ENCODE measurements around the gene SWI5.

The SWI5 gene

GRCh38 chr9:128253991-128254346 lies 22.1 kb upstream of the SWI5 start:
- H3K4me3 ChIP-seq (ENCODE audit: low read length) = no peak overlapping the region

DNA sequence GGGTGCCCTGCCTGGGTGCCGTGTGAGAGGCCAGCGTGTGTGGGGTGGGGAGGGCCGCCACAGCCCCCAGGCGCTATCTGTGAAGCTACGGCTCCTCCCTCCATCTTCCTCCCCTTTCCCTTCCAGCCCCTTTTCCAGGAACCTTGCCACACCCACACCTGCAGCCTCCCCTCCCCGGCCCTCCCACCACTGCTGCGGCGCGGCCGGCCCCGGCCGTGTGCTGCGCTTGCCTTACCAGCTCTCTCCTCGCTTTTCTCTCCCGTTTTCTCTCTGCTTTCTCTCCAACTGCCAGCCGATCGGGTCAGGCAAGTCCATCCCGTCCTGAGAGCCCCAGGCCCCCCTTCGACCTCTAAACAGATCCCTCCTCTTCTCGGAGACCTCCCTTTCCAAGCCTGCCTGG lies 21.7 kb upstream of the SWI5 start:
- Histone ChIP-seq H3K27me3 (ENCODE audit: control insufficient read depth, insufficient read depth, low read length) (no peaks in the 10 kb centered on the region), H3K4me3 (ENCODE audit: low read length) (no peak overlapping the region), H3K9ac (ENCODE audit: low read depth, low read length) (no peak overlapping the region), H3K4me2 (ENCODE audit: low read length) (no peak overlapping the region), H3K4me1 (ENCODE audit: control insufficient read depth, insufficient read depth, low read length) (peaks cover 13% of the 10 kb centered on the region), H3K36me3 (ENCODE audit: insufficient read depth, low read length) (peaks cover 33% of the 10 kb centered on the region), H3K9me3 (replicated peaks; ENCODE audit: low read length) (no peaks in the 10 kb centered on the region)

More at GRCh38 chr9:128253991-128254346, 22.1 kb upstream of the SWI5 start:
- Histone ChIP-seq H3K4me2 (ENCODE audit: low read length) (no peak overlapping the region), H3K27me3 (ENCODE audit: control insufficient read depth, insufficient read depth, low read length) (no peaks in the 10 kb centered on the region), H3K36me3 (ENCODE audit: insufficient read depth, low read length) (peaks cover 29% of the 10 kb centered on the region), H3K4me1 (ENCODE audit: control insufficient read depth, insufficient read depth, low read length) (peaks cover 13% of the 10 kb centered on the region), H3K9ac (ENCODE audit: low read depth, low read length) (no peak overlapping the region), H3K9me3 (replicated peaks; ENCODE audit: low read length) (no peaks in the 10 kb centered on the region)

GRCh38 chr9:128254855-128255759 lies 21.0 kb upstream of the SWI5 start:
- Histone ChIP-seq H3K27me3 (ENCODE audit: control insufficient read depth, insufficient read depth, low read length) (no peaks in the 10 kb centered on the region), H3K4me2 (ENCODE audit: low read length) (no peak overlapping the region), H3K4me3 (ENCODE audit: low read length) (no peak overlapping the region), H3K9ac (ENCODE audit: low read depth, low read length) (no peak overlapping the region), H3K9me3 (replicated peaks; ENCODE audit: low read length) (no peaks in the 10 kb centered on the region), H3K36me3 (ENCODE audit: insufficient read depth, low read length) (peaks cover 40% of the 10 kb centered on the region), H3K4me1 (ENCODE audit: control insufficient read depth, insufficient read depth, low read length) (peaks cover 13% of the 10 kb centered on the region)

GRCh38 chr9:128257086-128257825 lies 18.8 kb upstream of the SWI5 start:
- Histone ChIP-seq H3K9ac (ENCODE audit: low read depth, low read length) (no peak overlapping the region), H3K9me3 (replicated peaks; ENCODE audit: low read length) (no peaks in the 10 kb centered on the region), H3K4me3 (ENCODE audit: low read length) (no peak overlapping the region), H3K4me2 (ENCODE audit: low read length) (no peak overlapping the region), H3K36me3 (ENCODE audit: insufficient read depth, low read length) (peaks cover 60% of the 10 kb centered on the region), H3K4me1 (ENCODE audit: control insufficient read depth, insufficient read depth, low read length) (no peaks in the 10 kb centered on the region), H3K27me3 (ENCODE audit: control insufficient read depth, insufficient read depth, low read length) (no peaks in the 10 kb centered on the region)

GRCh38 chr9:128257907-128258306 lies 18.2 kb upstream of the SWI5 start:
- Histone ChIP-seq H3K9me3 (replicated peaks; ENCODE audit: low read length) (no peaks in the 10 kb centered on the region), H3K27me3 (ENCODE audit: control insufficient read depth, insufficient read depth, low read length) (no peaks in the 10 kb centered on the region), H3K36me3 (ENCODE audit: insufficient read depth, low read length) (peaks cover 65% of the 10 kb centered on the region), H3K4me3 (ENCODE audit: low read length) (no peak overlapping the region), H3K4me2 (ENCODE audit: low read length) (no peak overlapping the region), H3K9ac (ENCODE audit: low read depth, low read length) (no peak overlapping the region), H3K4me1 (ENCODE audit: control insufficient read depth, insufficient read depth, low read length) (no peaks in the 10 kb centered on the region)

- Histone ChIP-seq H3K9ac (ENCODE audit: low read depth, low read length) (no peak overlapping the region), H3K4me1 (ENCODE audit: control insufficient read depth, insufficient read depth, low read length) (no peaks in the 10 kb centered on the region), H3K27me3 (ENCODE audit: control insufficient read depth, insufficient read depth, low read length) (no peaks in the 10 kb centered on the region), H3K36me3 (ENCODE audit: insufficient read depth, low read length) (peaks cover 68% of the 10 kb centered on the region), H3K9me3 (replicated peaks; ENCODE audit: low read length) (no peaks in the 10 kb centered on the region), H3K4me2 (ENCODE audit: low read length) (no peak overlapping the region), H3K4me3 (ENCODE audit: low read length) (no peak overlapping the region)
These were observed 17.8 kb upstream of the SWI5 start for GRCh38 chr9:128258326-128258725.

- H3K9me3 ChIP-seq (replicated peaks; ENCODE audit: low read length) = no peaks in the 10 kb centered on the region
- H3K4me1 ChIP-seq (ENCODE audit: control insufficient read depth, insufficient read depth, low read length) = no peaks in the 10 kb centered on the region
- no peak overlapping the region for H3K4me3 ChIP-seq (ENCODE audit: low read length)
- H3K9ac ChIP-seq (ENCODE audit: low read depth, low read length) = no peak overlapping the region
- no peaks in the 10 kb centered on the region for H3K27me3 ChIP-seq (ENCODE audit: control insufficient read depth, insufficient read depth, low read length)
- no peak overlapping the region for H3K4me2 ChIP-seq (ENCODE audit: low read length)
- H3K36me3 ChIP-seq (ENCODE audit: insufficient read depth, low read length) = peaks cover 68% of the 10 kb centered on the region
These were observed 16.9 kb upstream of the SWI5 start for GRCh38 chr9:128259156-128259555.

DNA sequence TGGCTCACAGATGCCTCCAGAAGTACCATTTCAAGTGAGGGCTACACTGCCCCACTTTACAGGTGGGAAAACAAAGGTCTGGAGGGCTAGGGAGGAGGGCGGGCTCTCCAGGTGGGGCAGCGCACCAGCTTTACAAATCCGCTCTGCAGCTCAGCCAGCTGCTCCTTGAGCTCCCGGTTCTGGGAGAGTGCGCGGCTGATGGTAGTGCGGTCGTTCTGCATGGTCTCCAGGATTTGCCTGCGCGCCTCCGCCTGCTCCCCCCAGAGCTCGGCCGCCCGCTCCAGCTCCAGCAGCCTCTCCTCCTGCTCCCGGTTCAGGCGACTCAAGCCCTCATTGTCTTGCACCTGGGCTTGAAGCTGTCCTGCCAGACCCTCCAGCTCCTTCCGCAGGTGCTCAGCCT lies 15.7 kb upstream of the SWI5 start:
- H3K27me3 ChIP-seq (ENCODE audit: control insufficient read depth, insufficient read depth, low read length) = no peaks in the 10 kb centered on the region
- no peaks in the 10 kb centered on the region for H3K9me3 ChIP-seq (replicated peaks; ENCODE audit: low read length)
- no peak overlapping the region for H3K4me2 ChIP-seq (ENCODE audit: low read length)
- H3K36me3 ChIP-seq (ENCODE audit: insufficient read depth, low read length) = peaks cover 77% of the 10 kb centered on the region
- no peak overlapping the region for H3K9ac ChIP-seq (ENCODE audit: low read depth, low read length)
- no peak overlapping the region for H3K4me3 ChIP-seq (ENCODE audit: low read length)
- no peaks in the 10 kb centered on the region for H3K4me1 ChIP-seq (ENCODE audit: control insufficient read depth, insufficient read depth, low read length)

GRCh38 chr9:128262687-128263086 lies 13.4 kb upstream of the SWI5 start:
- peaks cover 81% of the 10 kb centered on the region for H3K36me3 ChIP-seq (ENCODE audit: insufficient read depth, low read length)
- no peaks in the 10 kb centered on the region for H3K4me1 ChIP-seq (ENCODE audit: control insufficient read depth, insufficient read depth, low read length)
- no peak overlapping the region for H3K4me2 ChIP-seq (ENCODE audit: low read length)
- H3K27me3 ChIP-seq (ENCODE audit: control insufficient read depth, insufficient read depth, low read length) = no peaks in the 10 kb centered on the region
- H3K9me3 ChIP-seq (replicated peaks; ENCODE audit: low read length) = no peaks in the 10 kb centered on the region
- no peak overlapping the region for H3K9ac ChIP-seq (ENCODE audit: low read depth, low read length)
- H3K4me3 ChIP-seq (ENCODE audit: low read length) = no peak overlapping the region

DNA sequence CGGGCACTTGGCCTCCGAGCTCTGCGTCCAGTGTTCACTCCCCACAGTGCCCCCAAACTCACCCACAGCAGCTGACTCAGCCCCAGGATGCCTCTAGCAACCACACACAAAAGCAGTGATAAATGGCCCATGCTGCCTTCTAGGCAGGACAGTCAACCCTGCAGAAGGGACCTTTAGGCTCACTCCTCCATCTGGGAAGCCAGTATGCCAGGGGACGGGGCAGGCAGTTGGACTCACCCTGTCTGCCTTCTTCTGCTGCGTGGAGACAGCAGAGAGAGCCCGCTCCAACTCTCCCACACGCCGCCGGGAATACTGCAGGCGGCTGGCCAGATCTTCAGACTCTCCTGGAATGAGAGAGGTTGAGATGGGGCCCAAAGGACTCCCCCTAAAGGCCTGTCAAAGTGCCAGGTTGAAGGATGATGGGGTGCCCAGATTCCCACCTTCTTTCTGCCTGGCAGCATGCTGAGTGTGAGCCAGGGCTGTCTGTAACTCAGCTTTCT lies 10.7 kb upstream of the SWI5 start:
- Histone ChIP-seq H3K36me3 (ENCODE audit: insufficient read depth, low read length) (peaks cover 81% of the 10 kb centered on the region), H3K4me2 (ENCODE audit: low read length) (no peak overlapping the region), H3K9ac (ENCODE audit: low read depth, low read length) (no peak overlapping the region), H3K27me3 (ENCODE audit: control insufficient read depth, insufficient read depth, low read length) (no peaks in the 10 kb centered on the region), H3K9me3 (replicated peaks; ENCODE audit: low read length) (no peaks in the 10 kb centered on the region), H3K4me3 (ENCODE audit: low read length) (no peak overlapping the region), H3K4me1 (ENCODE audit: control insufficient read depth, insufficient read depth, low read length) (no peaks in the 10 kb centered on the region)

GRCh38 chr9:128266868-128267590 lies 9.0 kb upstream of the SWI5 start:
- Histone ChIP-seq H3K4me1 (ENCODE audit: control insufficient read depth, insufficient read depth, low read length) (no peaks in the 10 kb centered on the region), H3K4me3 (ENCODE audit: low read length) (no peak overlapping the region), H3K4me2 (ENCODE audit: low read length) (no peak overlapping the region), H3K9me3 (replicated peaks; ENCODE audit: low read length) (no peaks in the 10 kb centered on the region), H3K9ac (ENCODE audit: low read depth, low read length) (no peak overlapping the region), H3K27me3 (ENCODE audit: control insufficient read depth, insufficient read depth, low read length) (no peaks in the 10 kb centered on the region), H3K36me3 (ENCODE audit: insufficient read depth, low read length) (peaks cover 79% of the 10 kb centered on the region)
